ENCODE data around the gene RIPOR2.
"Not testable (repeated sequence)": the region's sequence is repeated elsewhere in the genome, so short reads cannot be mapped to it uniquely, and the experiment has no call there.

The RIPOR2 gene

GRCh38 chr6:24925661-24926060 is 10.1 kb downstream of the RIPOR2 start:
- DNase-seq (ENCODE audit: low spot score): no peak

GRCh38 chr6:24924580-24925356 is 11.0 kb downstream of the RIPOR2 start:
- DNase-seq (ENCODE audit: low spot score): no peak

- no peak for DNase-seq (ENCODE audit: low spot score)
Measured at GRCh38 chr6:24923885-24924401, 11.8 kb downstream of the RIPOR2 start.

- no peak for DNase-seq (ENCODE audit: low spot score)
Measured at GRCh38 chr6:24922814-24923213, 12.9 kb downstream of the RIPOR2 start.

- DNase-seq (ENCODE audit: low spot score): no peak
Measured at GRCh38 chr6:24922170-24922569, 13.6 kb downstream of the RIPOR2 start.

GRCh38 chr6:24920136-24920535 is 15.6 kb downstream of the RIPOR2 start:
- DNase-seq (ENCODE audit: low spot score): no peak

GRCh38 chr6:24919056-24919892 is 16.5 kb downstream of the RIPOR2 start:
- DNase-seq (ENCODE audit: low spot score): no peak

- DNase-seq (ENCODE audit: low spot score): no peak
Measured at GRCh38 chr6:24918641-24919055, 17.1 kb downstream of the RIPOR2 start.

GRCh38 chr6:24916496-24916895 is 19.3 kb downstream of the RIPOR2 start:
- no peak for DNase-seq (ENCODE audit: low spot score)

- no peak for DNase-seq (ENCODE audit: low spot score)
Measured at GRCh38 chr6:24915641-24916040, 20.1 kb downstream of the RIPOR2 start.

- DNase-seq (ENCODE audit: low spot score): not testable (repeated sequence)
Measured at GRCh38 chr6:24914082-24914481, 21.7 kb downstream of the RIPOR2 start.

- no peak for DNase-seq (ENCODE audit: low spot score)
Measured at GRCh38 chr6:24911796-24912382, 23.9 kb downstream of the RIPOR2 start.

GRCh38 chr6:24910961-24911725 is 24.6 kb downstream of the RIPOR2 start:
- no peak for DNase-seq (ENCODE audit: low spot score)

- no peak for DNase-seq (ENCODE audit: low spot score)
Measured at GRCh38 chr6:24910331-24910960, 25.3 kb downstream of the RIPOR2 start.

- no peak for DNase-seq (ENCODE audit: low spot score)
Measured at GRCh38 chr6:24909241-24910216, 26.2 kb downstream of the RIPOR2 start.

- no peak for DNase-seq (ENCODE audit: low spot score)
Measured at GRCh38 chr6:24908650-24909035, 27.1 kb downstream of the RIPOR2 start.

- DNase-seq (ENCODE audit: low spot score): no peak
Measured at GRCh38 chr6:24907919-24908649, 27.7 kb downstream of the RIPOR2 start.

- no peak for DNase-seq (ENCODE audit: low spot score)
Measured at GRCh38 chr6:24906314-24906713, 29.4 kb downstream of the RIPOR2 start.

GRCh38 chr6:24905483-24905882 is 30.3 kb downstream of the RIPOR2 start:
- DNase-seq (ENCODE audit: low spot score): no peak
